ENCODE data around the gene MRPL9.
A peak's percentile ranks its signal among the peaks of the same experiment; 100 is the strongest.

The MRPL9 gene

GRCh38 chr1:151733126-151733525 is 30.2 kb downstream of the MRPL9 start:
- no peak overlapping the region for H3K4me3 ChIP-seq (replicated peaks; ENCODE audit: low read depth, low read length)
- no peak for TF ChIP-seq CTCF (IDR thresholded peaks at IDR 0.05; ENCODE audit: low read depth, low read length, missing control alignments)
- no peak for DNase-seq (ENCODE audit: extremely low read depth, low read depth)

- DNase-seq (ENCODE audit: extremely low read depth, low read depth): no peak
- H3K4me3 ChIP-seq (replicated peaks; ENCODE audit: low read depth, low read length): no peak overlapping the region
- no peak for TF ChIP-seq CTCF (IDR thresholded peaks at IDR 0.05; ENCODE audit: low read depth, low read length, missing control alignments)
Measured at GRCh38 chr1:151729966-151730291, 33.4 kb downstream of the MRPL9 start.

GRCh38 chr1:151729157-151729965 is 33.9 kb downstream of the MRPL9 start:
- H3K4me3 ChIP-seq (replicated peaks; ENCODE audit: low read depth, low read length): no peak overlapping the region
- no peak for DNase-seq (ENCODE audit: extremely low read depth, low read depth)
- no peak for TF ChIP-seq CTCF (IDR thresholded peaks at IDR 0.05; ENCODE audit: low read depth, low read length, missing control alignments)

GRCh38 chr1:151728151-151729054 is 34.9 kb downstream of the MRPL9 start:
- H3K4me3 ChIP-seq (replicated peaks; ENCODE audit: low read depth, low read length): no peak overlapping the region
- no peak for DNase-seq (ENCODE audit: extremely low read depth, low read depth)
- TF ChIP-seq CTCF (IDR thresholded peaks at IDR 0.05; ENCODE audit: low read depth, low read length, missing control alignments): no peak

- no peak for DNase-seq (ENCODE audit: extremely low read depth, low read depth)
- TF ChIP-seq CTCF (IDR thresholded peaks at IDR 0.05; ENCODE audit: low read depth, low read length, missing control alignments): no peak
- H3K4me3 ChIP-seq (replicated peaks; ENCODE audit: low read depth, low read length): no peak overlapping the region
Measured at GRCh38 chr1:151723726-151724370, 39.4 kb downstream of the MRPL9 start.

- H3K4me3 ChIP-seq (replicated peaks; ENCODE audit: low read depth, low read length): peak overlapping the region; percentile 40
- TF ChIP-seq CTCF (IDR thresholded peaks at IDR 0.05; ENCODE audit: low read depth, low read length, missing control alignments): no peak
- no peak for DNase-seq (ENCODE audit: extremely low read depth, low read depth)
Measured at GRCh38 chr1:151721788-151722510, 41.3 kb downstream of the MRPL9 start.
